Nephron progenitor cell (in vitro differentiated cells): Measurements from ENCODE around the gene PKD2.

Experiments used
- DNase-seq: peaks from one replicate; pipeline ENCODE4 v3.0.0; 2021
- H3K27ac Mint-ChIP-seq: 2 replicates; pipeline ENCODE4 v1.8.0; 2021; ENCODE audit warnings: mild to moderate bottlenecking, moderate library complexity, mixed read lengths
- H3K27me3 Mint-ChIP-seq: 2 replicates; pipeline ENCODE4 v1.8.0; 2021; ENCODE audit warnings: mild to moderate bottlenecking, low read depth, mixed read lengths; ENCODE audit not compliant: poor library complexity
- H3K36me3 Mint-ChIP-seq: 2 replicates; pipeline ENCODE4 v1.8.0; 2021; ENCODE audit warnings: low read depth, mixed read lengths
- H3K4me1 Mint-ChIP-seq: 2 replicates; pipeline ENCODE4 v1.8.0; 2021; ENCODE audit warnings: mixed read lengths
- H3K4me3 Mint-ChIP-seq: 2 replicates; pipeline ENCODE4 v1.8.0; 2021; ENCODE audit warnings: mild to moderate bottlenecking, moderate library complexity, mixed read lengths
- H3K9me3 Mint-ChIP-seq: 2 replicates; pipeline ENCODE4 v1.8.0; 2021; ENCODE audit warnings: mild to moderate bottlenecking, moderate library complexity, mixed read lengths
- TF ChIP-seq, protein P1 (sequence below): fragments of 200-600 bp; sonication (generic); IDR thresholded peaks from 2 replicates; pipeline ENCODE4 v1.5.0; 2021; ENCODE audit warnings: antibody characterized with exemption

The PKD2 gene

DNA sequence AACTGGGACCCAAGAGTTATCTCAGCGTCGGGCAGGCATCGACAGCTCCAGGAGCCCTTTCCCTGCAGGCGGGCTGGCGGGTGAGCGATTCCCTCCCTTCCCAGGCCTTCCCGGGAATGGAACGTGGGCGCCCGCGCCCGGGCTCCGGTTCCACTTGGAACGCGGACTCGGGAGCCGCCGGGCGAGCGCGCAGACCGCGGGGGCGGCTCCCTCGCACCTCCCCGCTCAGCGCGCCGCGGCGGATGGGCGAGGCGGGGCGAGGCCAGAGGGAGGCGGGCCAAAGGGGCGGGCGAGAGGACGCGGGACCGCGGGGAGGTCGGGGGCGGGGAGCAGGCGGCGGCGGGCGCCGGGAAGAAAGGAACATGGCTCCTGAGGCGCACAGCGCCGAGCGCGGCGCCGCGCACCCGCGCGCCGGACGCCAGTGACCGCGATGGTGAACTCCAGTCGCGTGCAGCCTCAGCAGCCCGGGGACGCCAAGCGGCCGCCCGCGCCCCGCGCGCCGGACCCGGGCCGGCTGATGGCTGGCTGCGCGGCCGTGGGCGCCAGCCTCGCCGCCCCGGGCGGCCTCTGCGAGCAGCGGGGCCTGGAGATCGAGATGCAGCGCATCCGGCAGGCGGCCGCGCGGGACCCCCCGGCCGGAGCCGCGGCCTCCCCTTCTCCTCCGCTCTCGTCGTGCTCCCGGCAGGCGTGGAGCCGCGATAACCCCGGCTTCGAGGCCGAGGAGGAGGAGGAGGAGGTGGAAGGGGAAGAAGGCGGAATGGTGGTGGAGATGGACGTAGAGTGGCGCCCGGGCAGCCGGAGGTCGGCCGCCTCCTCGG is at the start of gene PKD2:
TSS of gene PKD2 (plus strand) at position 332 of the 818 bp plus-strand sequence. CDS start at position 431, 99 bp downstream.
- peak; percentile 91 for DNase-seq
- H3K9me3 Mint-ChIP-seq, result peaks cover 5% of the 10 kb centered on the region
- peak within 1 kb of the TSS; percentile 92 for H3K4me3 Mint-ChIP-seq
- TF ChIP-seq, protein P1, sequence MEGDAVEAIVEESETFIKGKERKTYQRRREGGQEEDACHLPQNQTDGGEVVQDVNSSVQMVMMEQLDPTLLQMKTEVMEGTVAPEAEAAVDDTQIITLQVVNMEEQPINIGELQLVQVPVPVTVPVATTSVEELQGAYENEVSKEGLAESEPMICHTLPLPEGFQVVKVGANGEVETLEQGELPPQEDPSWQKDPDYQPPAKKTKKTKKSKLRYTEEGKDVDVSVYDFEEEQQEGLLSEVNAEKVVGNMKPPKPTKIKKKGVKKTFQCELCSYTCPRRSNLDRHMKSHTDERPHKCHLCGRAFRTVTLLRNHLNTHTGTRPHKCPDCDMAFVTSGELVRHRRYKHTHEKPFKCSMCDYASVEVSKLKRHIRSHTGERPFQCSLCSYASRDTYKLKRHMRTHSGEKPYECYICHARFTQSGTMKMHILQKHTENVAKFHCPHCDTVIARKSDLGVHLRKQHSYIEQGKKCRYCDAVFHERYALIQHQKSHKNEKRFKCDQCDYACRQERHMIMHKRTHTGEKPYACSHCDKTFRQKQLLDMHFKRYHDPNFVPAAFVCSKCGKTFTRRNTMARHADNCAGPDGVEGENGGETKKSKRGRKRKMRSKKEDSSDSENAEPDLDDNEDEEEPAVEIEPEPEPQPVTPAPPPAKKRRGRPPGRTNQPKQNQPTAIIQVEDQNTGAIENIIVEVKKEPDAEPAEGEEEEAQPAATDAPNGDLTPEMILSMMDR, result no peak
- H3K27ac Mint-ChIP-seq, result peak within 1 kb of the TSS; percentile 1
- H3K27me3 Mint-ChIP-seq, result peaks cover 14% of the 10 kb centered on the region
- peaks cover 60% of the 10 kb centered on the region for H3K4me1 Mint-ChIP-seq
- H3K36me3 Mint-ChIP-seq, result no peaks in the 10 kb centered on the region

DNA sequence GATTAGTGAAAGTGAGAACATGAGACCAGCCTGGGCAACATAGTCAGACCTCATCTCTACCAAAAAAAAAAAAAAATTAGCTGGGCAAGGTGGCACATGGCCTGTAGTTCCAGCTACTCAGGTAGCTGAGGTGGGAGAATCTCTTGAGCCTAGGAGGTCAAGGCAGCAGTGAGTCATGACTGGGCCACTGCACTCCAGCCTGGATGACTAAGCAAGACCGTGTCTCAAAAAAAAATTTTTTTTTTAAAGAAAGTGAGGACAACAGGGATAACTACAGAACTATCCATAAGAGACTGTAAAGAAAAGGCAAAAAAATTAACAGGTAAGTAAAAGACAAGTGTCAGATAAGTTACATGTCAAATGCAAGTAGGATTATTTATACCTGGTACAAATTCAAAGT is 45.4 kb upstream of the PKD2 start:
- DNase-seq, result no peak

DNA sequence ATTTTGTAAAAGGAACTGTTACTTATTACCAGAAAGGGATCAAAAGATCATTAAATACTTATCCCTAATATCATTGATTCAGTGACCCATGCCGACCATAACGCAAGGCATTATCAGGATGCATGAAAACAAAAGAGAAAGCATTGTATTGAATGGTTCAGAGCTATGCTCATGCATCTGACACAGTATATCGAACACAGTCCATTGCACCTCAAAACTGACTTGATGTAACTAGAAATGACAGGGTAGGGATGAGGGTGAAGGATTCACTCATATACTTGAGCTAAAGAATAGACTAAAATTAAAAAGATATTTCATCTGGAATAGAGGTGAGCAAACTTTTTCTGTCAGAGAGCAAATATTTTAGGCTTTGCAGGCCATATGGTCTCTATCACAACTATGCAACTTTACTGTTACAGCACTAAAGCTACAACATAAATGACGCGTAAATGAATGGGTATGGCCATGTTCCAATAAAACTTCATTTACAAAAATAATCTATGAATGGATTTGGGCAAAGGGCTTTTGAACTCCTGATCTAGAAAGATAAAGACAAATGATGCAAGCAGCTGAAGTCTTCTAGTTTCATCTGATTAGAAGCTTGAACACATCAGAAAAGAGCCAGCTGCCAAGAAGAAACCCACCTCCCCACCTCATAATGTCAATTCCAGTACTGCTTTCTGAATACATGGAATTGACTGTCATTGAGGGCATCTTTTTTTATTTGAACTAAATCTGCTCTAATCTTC is 44.9 kb upstream of the PKD2 start:
- Mint-ChIP-seq H3K4me1 (no peaks in the 10 kb centered on the region), H3K36me3 (no peaks in the 10 kb centered on the region), H3K27me3 (peaks cover 6% of the 10 kb centered on the region), H3K27ac (no peak overlapping the region), H3K4me3 (no peak overlapping the region), H3K9me3 (no peaks in the 10 kb centered on the region)
- TF ChIP-seq, protein P1, result no peak
- no peak for DNase-seq

More for the DNA sequence above, 45.4 kb upstream of the PKD2 start:
- Mint-ChIP-seq H3K4me3 (no peak overlapping the region), H3K4me1 (no peaks in the 10 kb centered on the region), H3K9me3 (no peaks in the 10 kb centered on the region), H3K27ac (no peak overlapping the region), H3K36me3 (no peaks in the 10 kb centered on the region), H3K27me3 (peaks cover 6% of the 10 kb centered on the region)
- TF ChIP-seq, protein P1, result no peak

DNA sequence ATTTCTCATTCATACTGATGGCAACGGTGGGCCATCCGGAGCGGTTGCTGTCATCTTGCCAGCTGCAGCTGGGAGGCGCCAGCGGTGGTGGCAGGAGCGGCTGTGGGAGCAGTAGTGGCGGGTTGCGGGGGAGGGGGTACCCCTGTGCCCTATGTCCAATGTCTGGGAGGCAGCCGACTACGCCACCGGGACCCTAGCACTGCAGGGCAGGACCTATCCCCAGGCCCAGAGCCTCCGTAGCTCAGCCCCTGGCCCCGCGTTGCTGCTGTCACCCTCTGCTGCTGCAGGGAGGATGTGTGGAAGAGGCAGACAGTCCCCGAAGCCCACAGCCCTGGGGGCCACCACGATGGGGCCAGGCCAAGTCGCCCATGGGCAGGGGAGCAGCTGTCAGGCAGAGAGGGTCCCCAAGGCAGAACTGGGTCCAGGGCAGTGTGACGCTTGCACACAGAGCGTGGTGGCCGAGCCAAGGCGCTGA is 41.9 kb upstream of the PKD2 start:
- no peaks in the 10 kb centered on the region for H3K9me3 Mint-ChIP-seq

DNA sequence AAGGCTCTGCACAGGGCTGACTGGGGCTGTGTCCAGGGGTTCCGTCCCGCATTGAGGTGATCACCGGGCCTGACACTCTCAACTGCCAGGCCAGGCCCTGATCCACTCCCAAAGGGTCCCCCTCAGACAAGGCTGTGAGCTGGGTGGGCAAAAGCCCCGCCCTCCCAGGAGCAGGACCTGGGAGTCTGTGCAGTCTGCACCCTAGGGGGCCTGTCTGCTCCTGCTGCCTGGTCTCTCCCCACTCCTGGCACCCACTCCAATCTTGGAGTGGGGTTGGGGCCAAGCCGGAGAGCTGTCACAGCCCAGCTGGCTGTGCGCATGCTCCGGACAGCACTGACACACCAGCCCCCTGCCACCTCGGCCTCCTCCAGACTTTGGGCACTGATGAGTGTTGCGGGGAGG is 41.3 kb upstream of the PKD2 start:
- TF ChIP-seq, protein P1, result no peak
- no peaks in the 10 kb centered on the region for H3K27me3 Mint-ChIP-seq
- H3K27ac Mint-ChIP-seq, result no peak overlapping the region
- no peaks in the 10 kb centered on the region for H3K36me3 Mint-ChIP-seq
- no peaks in the 10 kb centered on the region for H3K4me1 Mint-ChIP-seq
- no peaks in the 10 kb centered on the region for H3K9me3 Mint-ChIP-seq
- H3K4me3 Mint-ChIP-seq, result no peak overlapping the region
- no peak for DNase-seq

More for the DNA sequence above, 41.9 kb upstream of the PKD2 start:
- Mint-ChIP-seq H3K36me3 (no peaks in the 10 kb centered on the region), H3K4me1 (no peaks in the 10 kb centered on the region), H3K27ac (no peak overlapping the region), H3K27me3 (no peaks in the 10 kb centered on the region), H3K4me3 (no peak overlapping the region)
- DNase-seq, result no peak
- TF ChIP-seq, protein P1, result no peak
